WERI-Rb-1 (cell line): ENCODE data around the gene NPHP4.

Experiments
- DNase-seq: peaks from one replicate; pipeline ENCODE4 v3.0.0-alpha.2; 2020
- H3K27ac ChIP-seq: fragments of 250-450 bp; sonication (Bioruptor Pico); 2 replicates; pipeline ENCODE4 v1.5.1; 2020; ENCODE audit warnings: mild to moderate bottlenecking, moderate library complexity
- H3K27me3 ChIP-seq: fragments of 250-450 bp; sonication (Bioruptor Pico); 2 replicates; pipeline ENCODE4 v1.5.1; 2021; ENCODE audit warnings: mild to moderate bottlenecking, low read depth, moderate library complexity; ENCODE audit not compliant: insufficient read depth, severe bottlenecking
- H3K36me3 ChIP-seq: fragments of 250-450 bp; sonication (Bioruptor Pico); 2 replicates; pipeline ENCODE4 v1.5.1; 2020; ENCODE audit warnings: mild to moderate bottlenecking, moderate library complexity
- H3K4me3 ChIP-seq: 2 replicates; pipeline ENCODE4 v1.5.1; 2011; ENCODE audit warnings: low read depth, mild to moderate bottlenecking, control low read depth, low read length
- H3K9me3 ChIP-seq: fragments of 250-450 bp; sonication (Bioruptor Pico); 2 replicates; pipeline ENCODE4 v1.5.1; 2021; ENCODE audit warnings: mild to moderate bottlenecking, moderate library complexity; ENCODE audit not compliant: severe bottlenecking
- CTCF ChIP-seq: IDR thresholded peaks from 2 replicates; pipeline ENCODE4 v1.5.1; 2011; ENCODE audit warnings: low read depth, mild to moderate bottlenecking, control low read depth, inconsistent platforms, low read length

NPHP4 gene

GRCh38 chr1:5973771-5974170 lies 18.5 kb downstream of the NPHP4 start:
- no peak for DNase-seq
- no peak for TF ChIP-seq CTCF
- Histone ChIP-seq H3K9me3 (no peaks in the 10 kb centered on the region), H3K27ac (no peak overlapping the region), H3K27me3 (no peaks in the 10 kb centered on the region), H3K36me3 (peaks cover 42% of the 10 kb centered on the region), H3K4me3 (no peak overlapping the region)

DNA sequence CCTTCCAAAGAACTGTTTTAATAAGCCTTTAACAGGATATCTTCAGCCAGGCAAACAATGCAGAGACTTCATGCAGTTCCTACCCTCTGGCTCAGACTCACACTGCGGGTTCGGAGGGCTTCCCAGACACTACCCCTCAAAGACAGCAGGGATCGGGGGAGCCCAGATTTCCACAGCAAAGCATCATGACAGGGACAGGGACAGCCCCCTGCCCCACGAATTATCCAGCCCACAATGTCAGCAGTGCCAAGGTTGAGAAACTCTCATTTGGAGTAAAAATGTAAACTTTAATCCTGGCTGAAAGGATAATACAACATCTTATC lies 20.1 kb downstream of the NPHP4 start:
- Histone ChIP-seq H3K27ac (no peak overlapping the region), H3K9me3 (no peaks in the 10 kb centered on the region), H3K36me3 (peaks cover 39% of the 10 kb centered on the region), H3K4me3 (no peak overlapping the region), H3K27me3 (no peaks in the 10 kb centered on the region)
- no peak for TF ChIP-seq CTCF
- DNase-seq = no peak

GRCh38 chr1:5971471-5972197 lies 20.6 kb downstream of the NPHP4 start:
- no peak for TF ChIP-seq CTCF

DNA sequence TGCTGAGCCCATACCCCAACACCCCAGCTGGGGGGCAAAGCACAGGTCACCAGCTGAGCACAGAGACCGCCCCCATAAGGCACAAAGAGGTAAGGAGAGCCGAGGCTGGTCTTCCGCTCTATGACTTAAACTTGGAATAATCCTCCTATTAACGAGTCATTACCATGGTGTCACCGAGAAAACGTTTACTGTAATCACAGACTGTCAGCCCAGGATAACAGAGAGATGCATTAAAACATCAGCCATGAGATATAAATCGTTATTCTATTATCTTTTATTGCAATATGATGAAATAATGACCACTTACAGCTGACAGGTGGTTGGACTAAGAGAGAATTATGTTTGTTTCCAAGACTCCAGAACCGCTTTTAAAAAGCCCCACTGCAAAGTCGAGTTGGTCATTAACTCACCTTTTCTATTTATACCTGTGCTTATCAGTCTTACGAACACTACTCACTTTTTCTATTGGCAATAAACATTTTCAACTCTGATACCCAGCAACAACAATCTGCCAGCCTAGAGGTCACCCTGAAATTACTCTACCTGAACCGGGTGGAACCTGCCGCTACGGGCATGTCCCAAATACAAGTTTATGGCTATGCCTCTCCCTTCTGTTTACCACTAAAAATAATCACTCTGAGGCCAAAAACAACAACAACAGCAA lies 21.5 kb downstream of the NPHP4 start:
- Histone ChIP-seq H3K27ac (no peak overlapping the region), H3K4me3 (no peak overlapping the region), H3K9me3 (no peaks in the 10 kb centered on the region), H3K27me3 (no peaks in the 10 kb centered on the region), H3K36me3 (peaks cover 36% of the 10 kb centered on the region)
- no peak for TF ChIP-seq CTCF
- no peak for DNase-seq

More at GRCh38 chr1:5971471-5972197, 20.6 kb downstream of the NPHP4 start:
- Histone ChIP-seq H3K36me3 (peaks cover 39% of the 10 kb centered on the region), H3K4me3 (no peak overlapping the region), H3K27me3 (no peaks in the 10 kb centered on the region), H3K9me3 (no peaks in the 10 kb centered on the region), H3K27ac (no peak overlapping the region)
- DNase-seq = no peak

DNA sequence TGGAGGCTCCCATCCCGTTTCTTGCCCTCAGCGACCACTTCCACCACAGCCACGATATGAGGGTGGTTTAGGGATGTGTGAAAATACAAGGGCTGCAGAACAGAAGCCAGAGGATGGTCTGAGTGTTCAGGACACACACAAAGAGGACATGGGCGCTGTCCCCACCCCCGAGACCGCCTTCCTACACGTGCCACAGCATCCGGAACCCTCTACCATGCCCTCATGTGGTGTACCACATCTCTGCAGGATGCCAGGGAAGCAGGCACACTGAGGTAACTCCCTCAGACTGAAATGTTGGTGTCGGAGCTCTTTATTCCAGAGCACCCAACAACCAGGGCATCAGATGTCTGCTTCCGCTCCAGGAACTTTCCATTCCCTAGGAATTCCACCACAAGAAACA lies 23.1 kb downstream of the NPHP4 start:
- peaks cover 34% of the 10 kb centered on the region for H3K36me3 ChIP-seq
- no peak for DNase-seq
- no peaks in the 10 kb centered on the region for H3K27me3 ChIP-seq

More for the DNA sequence above, 23.1 kb downstream of the NPHP4 start:
- no peak overlapping the region for H3K27ac ChIP-seq
- H3K9me3 ChIP-seq = no peaks in the 10 kb centered on the region
- H3K4me3 ChIP-seq = no peak overlapping the region
- TF ChIP-seq CTCF = no peak
